BE2C (cell line): ENCODE results near the gene DCAF17. TPM values are rescaled to one million over a fixed set of nuclear protein-coding genes. Genes with fewer than 3 reads are reported as not detected.

Experiments used
- DNase-seq: peaks from one replicate; pipeline ENCODE4 v3.0.0-alpha.2; 2020
- H3K27me3 ChIP-seq: fragments of 250-450 bp; sonication (Bioruptor Pico); 2 replicates; pipeline ENCODE4 v1.5.1; 2020; ENCODE audit warnings: mild to moderate bottlenecking
- H3K36me3 ChIP-seq: fragments of 250-450 bp; sonication (Bioruptor Pico); 2 replicates; pipeline ENCODE4 v1.5.1; 2020; ENCODE audit warnings: mild to moderate bottlenecking
- H3K4me1 ChIP-seq: fragments of 250-450 bp; sonication (Bioruptor Pico); 2 replicates; pipeline ENCODE4 v1.5.1; 2020
- H3K4me3 ChIP-seq: 2 replicates; pipeline ENCODE4 v1.5.1; 2011; ENCODE audit warnings: low read depth, low read length
- H3K9me3 ChIP-seq: fragments of 250-450 bp; sonication (Bioruptor Pico); 2 replicates; pipeline ENCODE4 v1.5.1; 2020
- polyA plus RNA-seq: library from polyadenylated mRNA; unstranded; fragments of >200 nt; gene quantifications from one replicate; pipeline ENCODE4 v1.2.1, GENCODE V29; 2012; ENCODE audit warnings: low read depth, missing spikeins; ENCODE audit not compliant: insufficient read length, insufficient read depth
- TF ChIP-seq, protein P1 (sequence below): IDR thresholded peaks from 2 replicates; pipeline ENCODE4 v1.5.1; 2012; ENCODE audit warnings: mild to moderate bottlenecking, low read depth, low read length

Gene DCAF17, protein sequence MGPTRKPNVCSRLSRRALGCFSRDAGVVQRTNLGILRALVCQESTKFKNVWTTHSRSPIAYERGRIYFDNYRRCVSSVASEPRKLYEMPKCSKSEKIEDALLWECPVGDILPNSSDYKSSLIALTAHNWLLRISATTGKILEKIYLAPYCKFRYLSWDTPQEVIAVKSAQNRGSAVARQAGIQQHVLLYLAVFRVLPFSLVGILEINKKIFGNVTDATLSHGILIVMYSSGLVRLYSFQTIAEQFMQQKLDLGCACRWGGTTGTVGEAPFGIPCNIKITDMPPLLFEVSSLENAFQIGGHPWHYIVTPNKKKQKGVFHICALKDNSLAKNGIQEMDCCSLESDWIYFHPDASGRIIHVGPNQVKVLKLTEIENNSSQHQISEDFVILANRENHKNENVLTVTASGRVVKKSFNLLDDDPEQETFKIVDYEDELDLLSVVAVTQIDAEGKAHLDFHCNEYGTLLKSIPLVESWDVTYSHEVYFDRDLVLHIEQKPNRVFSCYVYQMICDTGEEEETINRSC
- 7.0 TPM for polyA plus RNA-seq

DNA sequence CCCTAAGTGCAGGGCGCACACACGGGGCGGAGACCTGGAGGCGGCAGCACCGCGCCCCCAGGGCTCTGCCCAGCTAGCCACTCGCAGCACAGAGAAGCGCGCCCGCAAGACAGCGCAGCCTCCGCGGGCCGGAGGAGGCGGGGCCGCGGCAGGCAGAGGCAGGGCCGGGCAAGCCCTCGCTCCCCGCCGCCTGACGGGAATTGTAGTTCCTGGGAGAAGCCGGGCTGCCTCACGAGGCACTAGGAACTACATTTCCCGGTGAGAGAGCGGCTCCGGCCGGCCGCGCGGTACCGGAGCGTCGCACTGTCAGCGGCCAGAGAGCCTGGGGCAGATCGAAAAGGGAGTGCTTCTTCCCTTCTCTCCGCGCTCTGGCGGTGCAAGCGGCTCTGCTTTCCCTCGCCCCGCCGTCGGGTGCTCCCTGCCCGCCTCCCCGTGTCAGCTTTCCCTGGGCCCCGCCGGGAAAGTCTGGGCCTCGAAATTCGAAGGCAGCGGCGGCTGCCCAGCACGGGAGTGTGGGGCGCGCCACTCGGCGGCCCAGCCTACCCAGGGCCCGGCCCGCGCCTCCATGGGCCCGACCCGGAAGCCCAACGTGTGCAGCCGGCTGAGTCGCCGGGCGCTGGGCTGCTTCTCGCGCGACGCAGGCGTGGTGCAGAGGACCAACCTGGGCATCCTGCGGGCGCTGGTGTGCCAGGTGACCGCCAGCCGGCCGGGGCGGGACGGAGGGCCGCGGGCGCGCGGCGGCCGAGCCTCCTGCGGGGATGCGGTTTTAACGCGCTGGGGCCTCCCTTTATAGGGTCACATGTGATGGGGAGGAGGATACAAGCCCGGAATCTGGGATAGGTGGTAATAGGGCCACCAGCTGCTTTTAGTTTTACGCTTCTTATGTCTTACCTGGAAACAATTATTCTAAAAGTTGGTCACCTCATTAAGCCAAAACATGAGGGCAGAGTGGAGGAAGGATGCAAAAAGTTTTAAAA lies at the start of gene DCAF17:
Gene DCAF17 (plus strand): TSS at position 214 of the 977 bp plus-strand sequence. CDS start 352 bp downstream, at position 566.
- TF ChIP-seq, protein P1, sequence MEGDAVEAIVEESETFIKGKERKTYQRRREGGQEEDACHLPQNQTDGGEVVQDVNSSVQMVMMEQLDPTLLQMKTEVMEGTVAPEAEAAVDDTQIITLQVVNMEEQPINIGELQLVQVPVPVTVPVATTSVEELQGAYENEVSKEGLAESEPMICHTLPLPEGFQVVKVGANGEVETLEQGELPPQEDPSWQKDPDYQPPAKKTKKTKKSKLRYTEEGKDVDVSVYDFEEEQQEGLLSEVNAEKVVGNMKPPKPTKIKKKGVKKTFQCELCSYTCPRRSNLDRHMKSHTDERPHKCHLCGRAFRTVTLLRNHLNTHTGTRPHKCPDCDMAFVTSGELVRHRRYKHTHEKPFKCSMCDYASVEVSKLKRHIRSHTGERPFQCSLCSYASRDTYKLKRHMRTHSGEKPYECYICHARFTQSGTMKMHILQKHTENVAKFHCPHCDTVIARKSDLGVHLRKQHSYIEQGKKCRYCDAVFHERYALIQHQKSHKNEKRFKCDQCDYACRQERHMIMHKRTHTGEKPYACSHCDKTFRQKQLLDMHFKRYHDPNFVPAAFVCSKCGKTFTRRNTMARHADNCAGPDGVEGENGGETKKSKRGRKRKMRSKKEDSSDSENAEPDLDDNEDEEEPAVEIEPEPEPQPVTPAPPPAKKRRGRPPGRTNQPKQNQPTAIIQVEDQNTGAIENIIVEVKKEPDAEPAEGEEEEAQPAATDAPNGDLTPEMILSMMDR, result 0 out of 2 replicates have a peak, but pooled peaks have one; percentile 10
- H3K36me3 ChIP-seq, result no peaks in the 10 kb centered on the region; the same call in 1 of the 2 replicates
- no peaks in the 10 kb centered on the region for H3K27me3 ChIP-seq
- peak within 1 kb of the TSS; percentile 64 for H3K4me3 ChIP-seq
- H3K9me3 ChIP-seq, result no peaks in the 10 kb centered on the region
- H3K4me1 ChIP-seq, result no peaks in the 10 kb centered on the region
- peak; percentile 91 for DNase-seq

DNA sequence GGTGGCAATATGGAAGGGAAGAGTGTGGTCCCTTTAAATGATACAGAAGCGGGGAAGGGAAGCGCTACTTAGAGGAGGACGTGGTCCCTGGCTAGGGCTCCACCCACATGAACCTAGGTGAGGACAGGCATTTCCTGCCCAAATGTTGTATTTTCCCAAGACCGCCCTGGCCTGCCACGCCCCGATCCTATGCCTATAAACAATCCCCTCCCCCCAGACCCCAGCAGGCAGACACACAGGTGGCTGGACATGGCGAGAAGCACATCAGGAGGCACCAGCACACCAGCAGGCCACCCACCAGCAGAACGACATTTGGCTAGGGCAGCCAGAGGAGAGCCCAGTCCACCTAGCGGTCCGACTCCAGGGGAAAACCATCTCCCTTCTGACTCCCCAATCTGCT lies 47.4 kb upstream of the DCAF17 start:
- H3K36me3 ChIP-seq, result no peaks in the 10 kb centered on the region
- no peak overlapping the region for H3K4me3 ChIP-seq
- no peak for DNase-seq

DNA sequence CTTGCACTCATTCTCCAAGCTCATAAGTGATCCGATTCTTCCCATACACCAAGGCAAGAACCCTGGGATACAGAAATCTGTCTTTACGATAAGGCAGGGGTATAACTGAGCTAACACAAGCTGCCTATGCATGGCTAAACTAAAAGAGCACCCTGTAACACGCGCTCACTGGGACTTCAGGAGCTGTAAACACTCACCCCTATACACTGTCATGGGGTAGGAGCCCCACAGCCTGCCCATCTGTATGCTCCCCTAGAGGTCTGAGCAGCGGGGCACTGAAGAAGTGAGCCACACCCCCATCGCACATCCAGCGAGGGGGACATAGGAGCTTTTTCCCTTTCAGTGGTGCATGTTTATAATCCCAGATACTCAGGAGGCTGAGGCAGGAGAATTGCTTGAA lies 47.0 kb upstream of the DCAF17 start:
- DNase-seq, result no peak
- H3K9me3 ChIP-seq, result no peaks in the 10 kb centered on the region
- H3K4me1 ChIP-seq, result no peaks in the 10 kb centered on the region
- no peaks in the 10 kb centered on the region for H3K27me3 ChIP-seq
- TF ChIP-seq, protein P1, result no peak
- H3K36me3 ChIP-seq, result no peaks in the 10 kb centered on the region
- no peak overlapping the region for H3K4me3 ChIP-seq

More for the DNA sequence above, 47.4 kb upstream of the DCAF17 start:
- TF ChIP-seq, protein P1, result no peak
- Histone ChIP-seq H3K27me3 (no peaks in the 10 kb centered on the region), H3K9me3 (no peaks in the 10 kb centered on the region), H3K4me1 (no peaks in the 10 kb centered on the region)

DNA sequence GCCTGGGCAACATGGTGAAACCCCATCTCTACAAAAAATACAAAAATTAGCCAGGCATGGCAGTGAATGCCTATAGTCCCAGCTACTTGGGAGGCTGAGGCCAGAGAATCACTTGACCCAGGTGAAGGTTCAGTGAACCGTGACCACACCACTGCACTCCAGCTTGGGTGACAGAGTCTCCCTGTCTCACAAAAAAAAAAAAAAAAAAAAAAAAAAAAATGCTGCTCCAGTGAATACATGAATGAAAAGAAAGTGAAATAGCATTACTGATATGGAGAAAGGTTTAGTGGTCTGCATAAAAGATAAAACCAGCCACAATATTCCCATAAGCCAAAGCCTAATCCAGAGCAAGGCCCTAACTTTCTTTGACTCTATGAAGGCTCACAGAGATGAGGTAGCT lies 44.7 kb upstream of the DCAF17 start:
- TF ChIP-seq, protein P1, result no peak
- no peaks in the 10 kb centered on the region for H3K36me3 ChIP-seq
- H3K4me3 ChIP-seq, result no peak overlapping the region
- H3K4me1 ChIP-seq, result no peaks in the 10 kb centered on the region
- no peaks in the 10 kb centered on the region for H3K27me3 ChIP-seq
- no peaks in the 10 kb centered on the region for H3K9me3 ChIP-seq
- no peak for DNase-seq

DNA sequence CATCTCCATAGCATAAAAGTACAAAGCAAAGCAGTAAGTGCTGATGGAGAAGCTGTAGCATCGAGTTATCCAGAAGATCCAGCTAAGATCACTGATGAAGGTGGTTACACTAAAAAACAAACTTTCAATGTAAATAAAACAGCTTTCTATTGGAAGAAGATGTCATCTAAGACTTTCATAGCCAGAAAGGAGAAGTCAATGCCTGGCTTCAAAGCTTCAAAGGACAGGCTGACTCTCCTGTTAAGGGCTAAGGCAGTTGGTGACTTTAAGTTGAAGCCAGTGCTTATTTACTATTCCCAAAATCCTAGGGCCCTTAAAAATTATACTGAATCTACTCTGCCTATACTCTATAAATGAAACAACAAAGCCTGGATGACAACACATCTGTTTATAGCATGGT lies 44.2 kb upstream of the DCAF17 start:
- Histone ChIP-seq H3K4me3 (no peak overlapping the region), H3K27me3 (no peaks in the 10 kb centered on the region), H3K9me3 (no peaks in the 10 kb centered on the region), H3K4me1 (no peaks in the 10 kb centered on the region), H3K36me3 (no peaks in the 10 kb centered on the region)
- no peak for DNase-seq
- TF ChIP-seq, protein P1, result no peak
